Right lobe of liver (tissue), 4 donors: Measurements from ENCODE around the gene SYPL2.

ENCODE experiments used
- POLR2A ChIP-seq: fragments of 450-650 bp; IDR thresholded peaks from one replicate; pipeline ENCODE4 v1.6.1; 2017; ENCODE audit warnings: antibody characterized with exemption, mild to moderate bottlenecking
- TF ChIP-seq, protein P1 (sequence below), 4 donors: fragments of 200-600 bp in 3 of 4; fragments of 450-650 bp in 1 of 4; IDR thresholded peaks; one replicate each; pipeline versions ENCODE4 v1.5.1 to v1.8.0; 2016 to 2022; ENCODE audit warnings: antibody characterized with exemption in 4 of 4, mild to moderate bottlenecking in 2 of 4
- donor health status: DM: no; HTN: no; CAD: no.
- donor health status: DM: no; HTN: no; CAD: no.
- donor health status: DM: no; HTN: yes; CAD: no.

DNA sequence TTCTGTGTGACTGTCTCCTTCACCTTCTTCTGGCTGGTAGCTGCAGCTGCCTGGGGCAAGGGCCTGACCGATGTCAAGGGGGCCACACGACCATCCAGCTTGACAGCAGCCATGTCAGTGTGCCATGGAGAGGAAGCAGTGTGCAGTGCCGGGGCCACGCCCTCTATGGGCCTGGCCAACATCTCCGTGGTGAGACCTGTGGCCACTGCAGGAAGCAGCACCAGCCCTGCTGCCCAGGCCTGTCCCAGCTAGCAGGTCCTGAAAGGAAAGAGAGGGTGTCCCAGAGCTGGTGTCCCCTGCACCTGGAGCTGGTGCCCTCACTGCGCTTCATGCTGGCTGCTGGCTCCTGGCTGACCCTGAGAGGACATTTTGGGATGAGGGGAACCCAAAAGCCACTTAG is 11.5 kb downstream of the SYPL2 start:
- TF ChIP-seq, protein P1, sequence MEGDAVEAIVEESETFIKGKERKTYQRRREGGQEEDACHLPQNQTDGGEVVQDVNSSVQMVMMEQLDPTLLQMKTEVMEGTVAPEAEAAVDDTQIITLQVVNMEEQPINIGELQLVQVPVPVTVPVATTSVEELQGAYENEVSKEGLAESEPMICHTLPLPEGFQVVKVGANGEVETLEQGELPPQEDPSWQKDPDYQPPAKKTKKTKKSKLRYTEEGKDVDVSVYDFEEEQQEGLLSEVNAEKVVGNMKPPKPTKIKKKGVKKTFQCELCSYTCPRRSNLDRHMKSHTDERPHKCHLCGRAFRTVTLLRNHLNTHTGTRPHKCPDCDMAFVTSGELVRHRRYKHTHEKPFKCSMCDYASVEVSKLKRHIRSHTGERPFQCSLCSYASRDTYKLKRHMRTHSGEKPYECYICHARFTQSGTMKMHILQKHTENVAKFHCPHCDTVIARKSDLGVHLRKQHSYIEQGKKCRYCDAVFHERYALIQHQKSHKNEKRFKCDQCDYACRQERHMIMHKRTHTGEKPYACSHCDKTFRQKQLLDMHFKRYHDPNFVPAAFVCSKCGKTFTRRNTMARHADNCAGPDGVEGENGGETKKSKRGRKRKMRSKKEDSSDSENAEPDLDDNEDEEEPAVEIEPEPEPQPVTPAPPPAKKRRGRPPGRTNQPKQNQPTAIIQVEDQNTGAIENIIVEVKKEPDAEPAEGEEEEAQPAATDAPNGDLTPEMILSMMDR (IDR thresholded peaks at IDR 0.05) = no peak
- no peak for TF ChIP-seq POLR2A
